Measurements from ENCODE around the gene TLCD4.
"Not testable (repeated sequence)": the region's sequence is repeated elsewhere in the genome, so short reads cannot be mapped to it uniquely, and the experiment has no call there.

- TF ChIP-seq, protein P1, sequence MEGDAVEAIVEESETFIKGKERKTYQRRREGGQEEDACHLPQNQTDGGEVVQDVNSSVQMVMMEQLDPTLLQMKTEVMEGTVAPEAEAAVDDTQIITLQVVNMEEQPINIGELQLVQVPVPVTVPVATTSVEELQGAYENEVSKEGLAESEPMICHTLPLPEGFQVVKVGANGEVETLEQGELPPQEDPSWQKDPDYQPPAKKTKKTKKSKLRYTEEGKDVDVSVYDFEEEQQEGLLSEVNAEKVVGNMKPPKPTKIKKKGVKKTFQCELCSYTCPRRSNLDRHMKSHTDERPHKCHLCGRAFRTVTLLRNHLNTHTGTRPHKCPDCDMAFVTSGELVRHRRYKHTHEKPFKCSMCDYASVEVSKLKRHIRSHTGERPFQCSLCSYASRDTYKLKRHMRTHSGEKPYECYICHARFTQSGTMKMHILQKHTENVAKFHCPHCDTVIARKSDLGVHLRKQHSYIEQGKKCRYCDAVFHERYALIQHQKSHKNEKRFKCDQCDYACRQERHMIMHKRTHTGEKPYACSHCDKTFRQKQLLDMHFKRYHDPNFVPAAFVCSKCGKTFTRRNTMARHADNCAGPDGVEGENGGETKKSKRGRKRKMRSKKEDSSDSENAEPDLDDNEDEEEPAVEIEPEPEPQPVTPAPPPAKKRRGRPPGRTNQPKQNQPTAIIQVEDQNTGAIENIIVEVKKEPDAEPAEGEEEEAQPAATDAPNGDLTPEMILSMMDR (conservative IDR thresholded peaks at IDR 0.05; ENCODE audit: low read length): not testable (repeated sequence)
- TF ChIP-seq EZH2phosphoT487 (IDR thresholded peaks at IDR 0.05; ENCODE audit: borderline replicate concordance, low read depth, low read length): not testable (repeated sequence)
Measured at GRCh38 chr1:95165569-95165968, 48.4 kb downstream of the TLCD4 start.
